Measurements from ENCODE around the gene NRIP2. TPM values are rescaled to one million over a fixed set of nuclear protein-coding genes. Genes with fewer than 3 reads are reported as not detected.

Gene NRIP2
- total and polyA plus RNA-seq, 2 donors (not counting 3 experiments of a cell fraction or from before 2014, with no cell fraction given): not detected

- dilution Hi-C loops (cut with MboI; ENCODE audit: extremely low pct_ligation_motif_present, low sequenced_read_pairs): no loop called here
- H3K4me1 ChIP-seq (ENCODE audit: control insufficient read depth, extremely low read depth, insufficient read depth, low read length): no peaks in the 10 kb centered on the region
- H3K4me3 ChIP-seq (replicated peaks in 1 of 3; ENCODE audit: insufficient read depth in 1 of 3, low read depth in 1 of 3, low read length in 3 of 3): no peak overlapping the region
- H3K9me1 ChIP-seq (replicated peaks; ENCODE audit: control insufficient read depth, extremely low read depth, insufficient read depth, low read length): no peaks in the 10 kb centered on the region
- TF ChIP-seq GATA2 (IDR thresholded peaks at IDR 0.05; ENCODE audit: insufficient read depth, insufficient read length, low read depth, low read length): no peak
- intact Hi-C loops (cut with micrococcal nuclease): no loop called here
- CTCF ChIA-PET: no interaction called here
- no peaks in the 10 kb centered on the region for H3K9me3 ChIP-seq (replicated peaks; ENCODE audit: control insufficient read depth, insufficient read depth, low read length)
- no peaks in the 10 kb centered on the region for H3K79me2 ChIP-seq (ENCODE audit: control insufficient read depth, insufficient read depth, low read length)
- no peak overlapping the region for H3K4me2 ChIP-seq (ENCODE audit: insufficient read depth, low read length)
- H3K27me3 ChIP-seq (ENCODE audit: control insufficient read depth in 2 of 2, insufficient read depth in 2 of 2, low read length in 2 of 2): no peaks in the 10 kb centered on the region
- no peak for DNase-seq (ENCODE audit: low read depth, low spot score)
- H3K9ac ChIP-seq (replicated peaks; ENCODE audit: extremely low read depth, insufficient read depth, low read length): no peak overlapping the region
- POLR2A ChIA-PET: no interaction called here
- H3K36me3 ChIP-seq (ENCODE audit: control insufficient read depth in 2 of 2, extremely low read depth in 1 of 2, insufficient read depth in 2 of 2, low read length in 2 of 2): peaks cover 8 to 20% of the 10 kb centered on the region in 2 experiments
- no peak for FAIRE-seq
- BruUV-seq (replicated peaks): no TSS peak
- no peak overlapping the region for H3K27ac ChIP-seq (ENCODE audit: insufficient read depth, low read depth, low read length)
- H4K20me1 ChIP-seq (replicated peaks; ENCODE audit: control insufficient read depth, extremely low read depth, insufficient read depth, low read length): no peaks in the 10 kb centered on the region
- no peak overlapping the region for H2AFZ ChIP-seq (ENCODE audit: low read depth, low read length)
Measured at GRCh38 chr12:2829275-2829674, 5.6 kb downstream of the NRIP2 start.

GRCh38 chr12:2826721-2827515, 7.9 kb downstream of the NRIP2 start:
- intact Hi-C loops (cut with micrococcal nuclease): no loop called here
- no peak overlapping the region for H2AFZ ChIP-seq (ENCODE audit: low read depth, low read length)
- TF ChIP-seq POLR2A (IDR thresholded peaks at IDR 0.05; ENCODE audit: low read depth, low read length): no peak
- no peak for TF ChIP-seq CTCF (IDR thresholded peaks at IDR 0.05; ENCODE audit: extremely low read depth in 1 of 2, insufficient read depth in 1 of 2, low read depth in 1 of 2, low read length in 2 of 2)
- TF ChIP-seq POLR2AphosphoS5 (IDR thresholded peaks at IDR 0.05; ENCODE audit: insufficient read depth, low read depth, low read length): no peak
- TF ChIP-seq JUN (IDR thresholded peaks at IDR 0.05; ENCODE audit: borderline replicate concordance, insufficient read depth, insufficient read length, low read depth): no peak
- TF ChIP-seq, protein P1, sequence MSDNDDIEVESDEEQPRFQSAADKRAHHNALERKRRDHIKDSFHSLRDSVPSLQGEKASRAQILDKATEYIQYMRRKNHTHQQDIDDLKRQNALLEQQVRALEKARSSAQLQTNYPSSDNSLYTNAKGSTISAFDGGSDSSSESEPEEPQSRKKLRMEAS (IDR thresholded peaks at IDR 0.05; ENCODE audit: insufficient read depth, insufficient read length): no peak
- no peak for TF ChIP-seq MYC (IDR thresholded peaks at IDR 0.05; ENCODE audit: low read depth, low read length)
- TF ChIP-seq EZH2 (IDR thresholded peaks at IDR 0.05; ENCODE audit: borderline replicate concordance, low read depth, low read length, severe bottlenecking): no peak
- no peak for TF ChIP-seq FOS (IDR thresholded peaks at IDR 0.05; ENCODE audit: borderline replicate concordance, insufficient read depth, low read length)
- no peak for TF ChIP-seq GATA2 (IDR thresholded peaks at IDR 0.05; ENCODE audit: insufficient read depth, insufficient read length, low read depth, low read length)
- FAIRE-seq: no peak
- peaks cover 15 to 35% of the 10 kb centered on the region in 2 experiments for H3K36me3 ChIP-seq (ENCODE audit: control insufficient read depth in 2 of 2, extremely low read depth in 1 of 2, insufficient read depth in 2 of 2, low read length in 2 of 2)
- no peaks in the 10 kb centered on the region for H3K9me1 ChIP-seq (replicated peaks; ENCODE audit: control insufficient read depth, extremely low read depth, insufficient read depth, low read length)
- no peaks in the 10 kb centered on the region for H3K79me2 ChIP-seq (ENCODE audit: control insufficient read depth, insufficient read depth, low read length)
- H3K27ac ChIP-seq (ENCODE audit: insufficient read depth, low read depth, low read length): no peak overlapping the region
- no peaks in the 10 kb centered on the region for H3K9me3 ChIP-seq (replicated peaks; ENCODE audit: control insufficient read depth, insufficient read depth, low read length)
- ChIA-PET CTCF (interaction anchor here (1.0 kb wide), 1 partner anchor 19 kb away, joined by 4 read pairs; no protein-coding TSS in a partner anchor), POLR2A (no interaction called here)
- DNase-seq (ENCODE audit: low read depth, low spot score): no peak
- H3K9ac ChIP-seq (replicated peaks; ENCODE audit: extremely low read depth, insufficient read depth, low read length): no peak overlapping the region
- H3K4me1 ChIP-seq (ENCODE audit: control insufficient read depth, extremely low read depth, insufficient read depth, low read length): no peaks in the 10 kb centered on the region
- no peaks in the 10 kb centered on the region for H3K27me3 ChIP-seq (ENCODE audit: control insufficient read depth in 2 of 2, insufficient read depth in 2 of 2, low read length in 2 of 2)
- H3K4me3 ChIP-seq (replicated peaks in 1 of 3; ENCODE audit: insufficient read depth in 1 of 3, low read depth in 1 of 3, low read length in 3 of 3): no peak overlapping the region
- no TSS peak for BruUV-seq (replicated peaks)
- H3K4me2 ChIP-seq (ENCODE audit: insufficient read depth, low read length): no peak overlapping the region
- H4K20me1 ChIP-seq (replicated peaks; ENCODE audit: control insufficient read depth, extremely low read depth, insufficient read depth, low read length): no peaks in the 10 kb centered on the region
- dilution Hi-C loops (cut with MboI; ENCODE audit: extremely low pct_ligation_motif_present, low sequenced_read_pairs): no loop called here

All from endothelial cell of umbilical vein (primary cell).